CD4-positive, alpha-beta T cell treated with Interferon gamma for 1 hour (primary cell): Measurements from ENCODE around the gene SEMA3G.

Source experiments
- DNase-seq: peaks from one replicate; pipeline ENCODE4 v3.0.0-alpha.2; 2020

SEMA3G gene

GRCh38 chr3:52479037-52479876 is 34.4 kb upstream of the SEMA3G start:
- DNase-seq = no peak

GRCh38 chr3:52477796-52478095 is 32.8 kb upstream of the SEMA3G start:
- DNase-seq = no peak

- DNase-seq = no peak
These were observed 32.3 kb upstream of the SEMA3G start for GRCh38 chr3:52477076-52477795.

DNA sequence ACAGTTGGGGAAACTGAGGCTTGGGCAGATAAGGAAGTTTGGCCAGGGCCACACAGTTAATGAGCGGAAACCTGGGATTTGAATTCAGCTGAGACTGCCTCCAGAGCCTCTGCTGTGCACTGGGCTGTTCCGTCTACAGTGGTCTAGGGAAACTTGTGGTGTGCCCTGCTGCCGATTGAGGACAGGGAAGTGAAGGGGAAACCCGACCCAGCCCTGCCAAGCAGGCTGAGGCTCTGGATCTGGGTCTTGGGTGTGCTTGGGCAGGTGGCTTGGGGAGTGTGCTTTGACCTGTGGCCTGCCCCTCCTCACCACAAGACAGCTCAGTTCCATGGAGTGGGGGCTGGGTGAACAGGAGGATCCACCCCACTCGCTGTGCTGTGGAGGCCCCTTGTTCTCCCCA is 28.1 kb upstream of the SEMA3G start:
- no peak for DNase-seq

GRCh38 chr3:52472239-52473000 is 27.5 kb upstream of the SEMA3G start:
- no peak for DNase-seq

DNA sequence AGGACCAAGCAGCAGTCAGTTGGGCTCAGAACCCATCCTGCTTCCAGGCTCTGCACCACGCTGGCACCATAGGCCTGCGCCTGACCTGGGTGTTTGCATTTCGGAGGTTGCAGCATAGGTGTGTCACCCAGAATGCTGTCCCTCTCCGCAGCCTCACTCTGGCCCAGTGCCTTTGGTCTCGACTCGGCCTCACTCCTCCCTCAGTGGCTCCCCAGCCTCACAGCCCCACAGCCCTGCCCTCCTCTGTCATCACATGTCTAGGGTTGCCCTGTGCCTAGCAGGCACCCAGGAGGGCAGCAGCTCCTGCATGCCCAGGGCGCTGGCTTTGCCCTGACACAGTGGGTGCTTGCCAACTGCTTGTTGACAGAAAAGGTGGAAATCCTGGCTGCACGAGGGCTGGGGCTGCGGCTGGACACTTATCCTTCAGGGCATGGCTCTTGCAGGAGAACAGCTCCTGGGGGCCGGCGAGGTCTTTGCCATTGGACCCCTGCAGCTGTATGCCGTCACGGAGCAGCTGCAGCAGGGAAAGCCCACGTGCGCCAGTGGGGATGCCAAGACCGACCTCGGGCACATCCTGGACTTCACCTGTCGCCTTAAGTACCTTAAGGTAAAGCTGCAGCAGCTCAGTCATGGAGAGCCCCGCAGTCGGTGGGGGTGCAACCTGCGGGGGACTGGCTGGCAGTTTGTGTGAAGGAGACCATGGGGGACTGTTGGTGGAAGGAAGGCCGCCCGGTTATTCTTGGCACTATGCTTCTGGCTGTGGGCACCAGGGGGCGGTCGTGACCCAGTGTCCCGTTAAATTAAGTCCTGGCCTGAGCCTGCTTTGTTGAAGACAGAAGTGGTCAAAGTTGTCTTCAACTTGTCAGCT is 26.7 kb upstream of the SEMA3G start:
- peak; percentile 33 for DNase-seq

- DNase-seq = no peak
These were observed 26.0 kb upstream of the SEMA3G start for GRCh38 chr3:52470920-52471319.

DNA sequence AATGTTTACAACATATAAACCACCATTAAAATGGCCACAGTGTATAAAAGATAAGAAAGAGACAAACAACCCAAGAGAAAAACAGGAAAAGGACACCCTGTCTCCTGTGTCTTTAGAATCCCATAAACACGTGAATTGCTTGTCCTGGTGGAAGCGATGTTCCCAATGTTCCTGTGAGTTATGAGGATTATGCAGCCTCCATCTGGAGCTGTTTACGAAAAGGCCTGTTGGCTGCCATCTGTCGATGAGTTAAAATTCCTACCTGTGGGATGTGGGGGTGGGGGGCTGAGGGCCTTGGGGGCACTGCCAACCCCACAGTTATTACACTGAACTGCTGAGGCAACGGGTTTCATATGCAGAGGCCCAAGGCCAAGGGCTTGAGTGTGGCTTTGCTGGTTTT is 24.1 kb upstream of the SEMA3G start:
- DNase-seq = no peak

DNA sequence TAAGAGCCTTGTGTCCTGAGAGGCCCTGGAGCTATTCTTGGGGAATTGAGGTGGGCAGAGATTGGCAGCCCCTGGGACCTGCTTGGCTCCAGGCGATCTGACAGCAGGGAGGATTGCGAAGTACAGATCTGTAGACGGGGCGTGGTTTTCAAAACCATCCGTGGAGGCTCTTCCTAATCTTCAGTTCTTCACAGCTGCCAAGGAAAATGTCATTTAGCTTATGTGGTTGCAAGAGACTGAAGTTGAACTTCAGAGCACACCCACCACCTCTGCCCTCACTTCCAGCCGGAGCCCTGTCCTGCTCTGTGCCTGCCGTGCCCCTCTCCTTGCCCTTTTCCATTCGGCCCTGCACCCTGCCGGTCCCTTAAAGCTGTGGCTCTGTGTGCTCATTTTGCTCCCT is 23.4 kb upstream of the SEMA3G start:
- DNase-seq = no peak

GRCh38 chr3:52463416-52463815 is 18.5 kb upstream of the SEMA3G start:
- no peak for DNase-seq

- no peak for DNase-seq
These were observed 17.0 kb upstream of the SEMA3G start for GRCh38 chr3:52461874-52462273.

- DNase-seq = no peak
These were observed 14.1 kb upstream of the SEMA3G start for GRCh38 chr3:52458770-52459545.

DNA sequence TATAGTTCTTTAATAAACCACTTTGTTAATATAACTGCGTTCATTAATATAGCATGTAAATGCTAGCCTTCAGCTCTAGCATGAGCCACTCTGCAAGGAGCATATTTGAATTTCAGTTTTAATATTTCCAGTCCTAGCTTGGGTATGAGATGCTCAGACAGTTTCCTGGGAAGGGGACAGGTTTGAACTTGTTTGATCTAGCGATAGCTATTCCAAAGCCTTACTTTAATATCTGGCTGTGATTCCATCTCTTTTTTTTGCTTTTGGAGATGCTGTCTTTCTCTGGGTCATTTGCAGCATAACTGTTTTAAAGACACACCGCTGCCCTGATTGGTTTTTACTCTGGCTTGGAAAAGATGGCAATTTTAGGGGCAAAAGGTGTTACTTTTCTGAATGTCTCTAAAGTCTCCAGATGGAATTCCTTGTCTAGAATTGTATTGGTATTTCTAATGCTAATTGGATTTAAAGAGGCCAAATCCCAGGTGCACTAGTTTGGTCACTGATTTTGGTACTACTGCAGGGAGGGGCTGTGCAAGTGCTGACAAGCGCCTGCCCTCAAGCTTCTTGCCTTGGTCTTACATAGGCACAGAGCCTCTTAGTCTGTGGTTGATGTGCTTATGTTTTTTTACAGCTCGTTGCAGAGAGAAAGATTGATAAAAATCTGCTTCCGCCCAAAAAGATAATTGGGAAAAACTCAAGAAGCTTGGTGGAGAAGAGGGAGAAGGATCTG is 13.3 kb upstream of the SEMA3G start:
- no peak for DNase-seq

GRCh38 chr3:52456800-52457183 is 11.9 kb upstream of the SEMA3G start:
- DNase-seq = no peak

DNA sequence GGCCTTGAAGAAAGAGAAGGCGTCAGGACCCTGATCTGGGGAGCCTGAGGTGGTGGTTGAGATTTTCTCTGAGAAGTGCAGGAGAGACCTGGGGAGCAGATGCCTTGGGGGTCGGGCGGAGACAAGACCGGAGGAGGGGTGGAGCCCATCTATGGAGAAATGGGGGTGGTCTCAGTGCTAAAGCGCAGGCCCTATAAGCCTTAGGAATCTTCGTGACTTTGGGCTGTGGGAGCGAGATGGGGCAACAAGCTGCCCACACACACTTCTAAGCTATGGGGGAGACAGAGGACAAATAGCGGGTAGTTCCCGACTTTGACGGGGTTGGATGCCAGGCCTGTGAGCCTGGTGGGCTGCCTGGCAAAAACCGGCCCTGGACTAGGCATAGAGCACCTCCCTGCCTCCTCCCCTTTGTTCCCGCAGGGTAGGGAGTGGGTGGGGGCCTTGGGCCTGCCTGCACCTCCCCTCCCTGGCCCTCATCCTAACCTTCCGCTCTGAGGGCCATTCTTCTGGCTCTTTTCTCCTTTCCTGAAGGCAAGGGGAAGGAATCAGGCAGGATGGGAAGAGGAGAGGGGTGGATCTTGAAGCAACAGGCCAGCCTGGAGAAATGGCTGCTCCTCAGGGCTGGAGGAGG is 11.4 kb upstream of the SEMA3G start:
- no peak for DNase-seq

GRCh38 chr3:52455283-52456168 is 10.6 kb upstream of the SEMA3G start, which contains the start of gene NISCH:
Gene NISCH (plus strand): TSS chr3:52455604. CDS start chr3:52455642, 38 bp downstream.
- DNase-seq = peak; percentile 93

GRCh38 chr3:52454938-52455282 is 10.0 kb upstream of the SEMA3G start:
- DNase-seq = no peak

GRCh38 chr3:52454250-52454937 is 9.5 kb upstream of the SEMA3G start:
- DNase-seq = no peak
